Fibroblast of skin of back (primary cell): ENCODE data around the gene ELK3.
"Not testable (repeated sequence)": the region's sequence is repeated elsewhere in the genome, so short reads cannot be mapped to it uniquely, and the experiment has no call there.

Experiments
- DNase-seq: peaks from one replicate; pipeline ENCODE4 v3.0.0-alpha.2; 2013

ELK3 gene

GRCh38 chr12:96311191-96311590 is 117.0 kb downstream of the ELK3 start:
- DNase-seq: no peak

DNA sequence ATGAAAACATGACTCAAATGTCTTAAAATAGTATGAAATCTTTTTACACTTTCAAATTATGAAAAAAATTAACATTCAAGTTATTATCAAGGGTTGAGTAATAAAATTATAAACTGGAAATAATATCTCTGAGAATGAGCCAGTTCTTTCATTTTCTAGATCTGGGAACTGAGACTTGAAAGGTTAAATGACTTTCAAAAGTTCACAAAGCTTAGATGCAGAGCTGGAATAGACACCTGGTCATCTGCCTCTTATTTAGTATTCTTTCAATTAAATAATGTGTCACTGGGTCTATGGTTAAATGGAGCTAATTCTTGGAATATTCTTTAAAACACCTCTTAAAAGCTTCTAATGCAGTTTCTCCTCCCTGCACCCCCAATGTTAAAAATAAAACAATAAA is 119.4 kb downstream of the ELK3 start:
- DNase-seq: no peak

- DNase-seq: peak; percentile 42
These were observed 120.5 kb downstream of the ELK3 start for GRCh38 chr12:96314723-96315122.

DNA sequence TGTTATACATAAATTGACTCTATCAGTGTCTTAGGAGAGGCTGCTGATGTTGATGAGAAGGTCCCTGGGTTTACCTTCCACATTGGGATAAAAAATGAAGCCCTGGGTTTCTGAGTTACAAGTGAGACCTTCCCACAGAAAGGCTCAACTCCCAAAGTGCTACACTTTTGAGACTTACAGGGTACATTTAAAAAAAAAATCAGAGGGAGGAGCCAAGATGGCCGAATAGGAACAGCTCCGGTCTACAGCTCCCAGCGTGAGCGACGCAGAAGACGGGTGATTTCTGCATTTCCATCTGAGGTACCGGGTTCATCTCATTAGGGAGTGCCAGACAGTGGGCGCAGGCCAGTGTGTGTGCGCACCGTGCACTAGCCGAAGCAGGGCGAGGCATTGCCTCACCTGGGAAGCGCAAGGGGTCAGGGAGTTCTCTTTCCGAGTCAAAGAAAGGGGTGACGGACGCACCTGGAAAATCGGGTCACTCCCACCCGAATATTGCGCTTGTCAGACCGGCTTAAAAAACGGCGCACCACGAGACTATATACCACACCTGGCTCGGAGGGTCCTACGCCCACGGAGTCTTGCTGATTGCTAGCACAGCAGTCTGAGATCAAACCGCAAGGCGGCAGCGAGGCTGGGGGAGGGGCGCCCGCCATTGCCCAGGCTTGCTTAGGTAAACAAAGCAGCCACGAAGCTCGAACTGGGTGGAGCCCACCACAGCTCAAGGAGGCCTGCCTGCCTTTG is 121.7 kb downstream of the ELK3 start:
- not testable (repeated sequence) for DNase-seq

- DNase-seq: not testable (repeated sequence)
These were observed 123.6 kb downstream of the ELK3 start for GRCh38 chr12:96317801-96318200.
